ENCODE data around the gene PTPRH.

DNA sequence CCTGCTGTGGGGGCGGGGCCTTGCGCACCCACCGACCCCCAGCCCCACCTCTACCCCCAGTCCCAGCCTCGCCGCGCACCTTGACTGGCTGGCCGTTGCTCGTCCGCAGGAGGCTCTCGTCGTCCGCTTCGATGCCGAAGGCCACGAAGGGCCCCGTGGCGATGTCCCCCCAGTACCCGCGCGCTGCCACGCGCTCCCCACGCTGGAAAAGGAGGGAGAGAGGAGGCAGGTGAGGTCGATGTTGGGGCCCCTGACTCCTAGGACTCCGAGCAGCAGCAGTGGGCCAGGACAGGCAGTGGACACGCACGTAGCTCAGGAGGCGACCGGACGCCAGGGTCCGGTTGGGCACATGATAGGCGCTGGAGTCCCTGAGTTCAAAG lies 48.3 kb downstream of the PTPRH start:
- TF ChIP-seq, protein P1, sequence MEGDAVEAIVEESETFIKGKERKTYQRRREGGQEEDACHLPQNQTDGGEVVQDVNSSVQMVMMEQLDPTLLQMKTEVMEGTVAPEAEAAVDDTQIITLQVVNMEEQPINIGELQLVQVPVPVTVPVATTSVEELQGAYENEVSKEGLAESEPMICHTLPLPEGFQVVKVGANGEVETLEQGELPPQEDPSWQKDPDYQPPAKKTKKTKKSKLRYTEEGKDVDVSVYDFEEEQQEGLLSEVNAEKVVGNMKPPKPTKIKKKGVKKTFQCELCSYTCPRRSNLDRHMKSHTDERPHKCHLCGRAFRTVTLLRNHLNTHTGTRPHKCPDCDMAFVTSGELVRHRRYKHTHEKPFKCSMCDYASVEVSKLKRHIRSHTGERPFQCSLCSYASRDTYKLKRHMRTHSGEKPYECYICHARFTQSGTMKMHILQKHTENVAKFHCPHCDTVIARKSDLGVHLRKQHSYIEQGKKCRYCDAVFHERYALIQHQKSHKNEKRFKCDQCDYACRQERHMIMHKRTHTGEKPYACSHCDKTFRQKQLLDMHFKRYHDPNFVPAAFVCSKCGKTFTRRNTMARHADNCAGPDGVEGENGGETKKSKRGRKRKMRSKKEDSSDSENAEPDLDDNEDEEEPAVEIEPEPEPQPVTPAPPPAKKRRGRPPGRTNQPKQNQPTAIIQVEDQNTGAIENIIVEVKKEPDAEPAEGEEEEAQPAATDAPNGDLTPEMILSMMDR (IDR thresholded peaks at IDR 0.05; ENCODE audit: low read length), result no peak
- TF ChIP-seq EZH2 (IDR thresholded peaks at IDR 0.05; ENCODE audit: borderline replicate concordance, low read length), result no peak

All from OCI-LY1 (cell line).